Measurements from ENCODE around the gene ADIPOQ. TPM values are rescaled to one million over a fixed set of nuclear protein-coding genes. Genes with fewer than 3 reads are reported as not detected.

The ADIPOQ gene
- total RNA-seq, 2 donors from 2014 or later = 0.17 to 0.58 TPM

DNA sequence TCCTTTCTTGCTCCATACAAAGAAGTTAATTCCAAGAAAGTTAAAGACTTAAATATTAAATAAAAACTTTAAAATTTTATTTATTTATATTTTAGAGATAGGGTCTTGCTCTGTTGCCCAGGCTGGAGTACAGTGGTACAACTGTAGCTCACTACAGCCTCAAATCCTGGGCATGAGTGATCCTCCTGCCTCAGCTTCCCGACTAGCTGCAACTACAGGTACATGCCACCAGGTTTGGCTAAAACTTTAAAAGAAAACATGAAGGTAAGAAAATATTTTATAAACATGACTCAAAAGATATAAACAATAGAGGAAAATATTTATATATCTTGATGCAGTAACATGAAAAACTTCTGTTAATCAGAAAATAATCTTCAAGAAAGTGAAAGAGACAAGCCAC, 33.2 kb downstream of the ADIPOQ start:
- DNase-seq = no peak
- no peaks in the 10 kb centered on the region for H3K27me3 ChIP-seq
- no peak overlapping the region for H3K27ac ChIP-seq
- TF ChIP-seq, protein P1, sequence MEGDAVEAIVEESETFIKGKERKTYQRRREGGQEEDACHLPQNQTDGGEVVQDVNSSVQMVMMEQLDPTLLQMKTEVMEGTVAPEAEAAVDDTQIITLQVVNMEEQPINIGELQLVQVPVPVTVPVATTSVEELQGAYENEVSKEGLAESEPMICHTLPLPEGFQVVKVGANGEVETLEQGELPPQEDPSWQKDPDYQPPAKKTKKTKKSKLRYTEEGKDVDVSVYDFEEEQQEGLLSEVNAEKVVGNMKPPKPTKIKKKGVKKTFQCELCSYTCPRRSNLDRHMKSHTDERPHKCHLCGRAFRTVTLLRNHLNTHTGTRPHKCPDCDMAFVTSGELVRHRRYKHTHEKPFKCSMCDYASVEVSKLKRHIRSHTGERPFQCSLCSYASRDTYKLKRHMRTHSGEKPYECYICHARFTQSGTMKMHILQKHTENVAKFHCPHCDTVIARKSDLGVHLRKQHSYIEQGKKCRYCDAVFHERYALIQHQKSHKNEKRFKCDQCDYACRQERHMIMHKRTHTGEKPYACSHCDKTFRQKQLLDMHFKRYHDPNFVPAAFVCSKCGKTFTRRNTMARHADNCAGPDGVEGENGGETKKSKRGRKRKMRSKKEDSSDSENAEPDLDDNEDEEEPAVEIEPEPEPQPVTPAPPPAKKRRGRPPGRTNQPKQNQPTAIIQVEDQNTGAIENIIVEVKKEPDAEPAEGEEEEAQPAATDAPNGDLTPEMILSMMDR (IDR thresholded peaks at IDR 0.05) = no peak
- H3K4me3 ChIP-seq = no peak overlapping the region
- no peak overlapping the region for H3K9ac ChIP-seq (ENCODE audit: low read depth in 2 of 2, low read length in 2 of 2)
- no peaks in the 10 kb centered on the region for H3K9me3 ChIP-seq
- no peaks in the 10 kb centered on the region for H3K36me3 ChIP-seq
- intact Hi-C loops (cut with DNase I) = no loop called here
- no peaks in the 10 kb centered on the region for H3K4me1 ChIP-seq

DNA sequence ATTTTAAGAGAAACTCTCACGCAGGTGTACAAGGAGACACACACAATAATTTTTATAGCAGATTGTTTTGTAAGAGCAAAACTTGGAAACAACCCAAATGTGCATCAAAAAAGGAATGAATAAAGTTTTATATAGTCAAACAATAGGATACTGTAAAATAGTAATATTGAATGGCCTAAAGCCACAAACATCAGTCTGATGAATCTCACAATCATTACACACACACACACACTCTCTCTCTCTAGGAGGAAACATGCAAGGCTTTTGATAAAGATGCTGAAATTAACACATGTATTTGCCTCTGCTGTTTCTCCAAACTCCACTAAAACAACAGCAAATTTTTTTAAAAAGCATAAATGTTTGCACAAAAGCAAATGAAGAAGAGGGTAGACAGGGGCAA, 37.3 kb downstream of the ADIPOQ start:
- Histone ChIP-seq H3K36me3 (no peaks in the 10 kb centered on the region), H3K27ac (no peak overlapping the region), H3K9ac (ENCODE audit: low read depth in 2 of 2, low read length in 2 of 2) (no peak overlapping the region), H3K27me3 (no peaks in the 10 kb centered on the region), H3K9me3 (no peaks in the 10 kb centered on the region), H3K4me3 (no peak overlapping the region), H3K4me1 (no peaks in the 10 kb centered on the region)
- TF ChIP-seq, protein P1 (IDR thresholded peaks at IDR 0.05) = no peak
- intact Hi-C loops (cut with DNase I) = no loop called here
- no peak for DNase-seq

DNA sequence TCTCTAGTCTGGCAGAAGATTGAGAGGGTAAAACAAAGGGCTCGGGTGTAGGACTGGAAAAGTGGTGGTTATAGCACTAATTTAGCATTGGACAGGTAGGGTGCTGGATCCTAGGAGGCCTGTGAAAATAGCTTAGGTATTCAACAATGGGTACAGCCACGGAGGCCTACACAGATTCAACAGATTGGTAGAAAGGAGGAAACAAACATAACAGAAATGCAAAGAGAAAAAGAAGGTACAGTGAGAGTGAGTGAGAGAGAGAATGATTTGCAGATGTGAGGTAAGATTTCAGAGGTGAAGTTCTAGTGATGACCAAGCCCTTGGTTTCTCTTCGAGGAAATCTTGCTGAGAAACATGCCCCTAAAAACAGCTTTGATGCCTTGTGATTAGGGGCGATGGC, 37.9 kb downstream of the ADIPOQ start:
- intact Hi-C loops (cut with DNase I) = no loop called here
- H3K27ac ChIP-seq = no peak overlapping the region
- no peaks in the 10 kb centered on the region for H3K4me1 ChIP-seq
- DNase-seq = no peak
- no peak overlapping the region for H3K9ac ChIP-seq (ENCODE audit: low read depth in 2 of 2, low read length in 2 of 2)
- TF ChIP-seq, protein P1 (IDR thresholded peaks at IDR 0.05) = no peak
- no peaks in the 10 kb centered on the region for H3K27me3 ChIP-seq
- no peaks in the 10 kb centered on the region for H3K9me3 ChIP-seq
- H3K36me3 ChIP-seq = no peaks in the 10 kb centered on the region
- H3K4me3 ChIP-seq = no peak overlapping the region

DNA sequence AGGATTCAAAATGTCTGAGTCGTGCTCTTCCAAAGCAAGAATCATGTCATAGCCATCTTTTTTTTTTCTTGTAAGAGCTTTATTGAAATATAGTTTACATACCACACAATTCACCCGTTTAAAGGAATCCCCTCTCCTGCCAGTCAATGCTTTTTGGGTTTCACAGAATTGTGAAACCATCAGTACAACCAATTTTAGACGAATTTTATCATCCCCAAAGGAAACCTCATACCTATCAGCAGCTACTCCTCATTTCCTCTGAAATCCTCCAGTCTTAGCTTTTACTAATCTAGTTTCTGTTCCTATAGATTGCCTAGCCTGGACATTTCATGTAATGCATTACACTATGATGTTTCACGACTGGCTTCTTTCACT, 39.6 kb downstream of the ADIPOQ start:
- DNase-seq = no peak
- Histone ChIP-seq H3K9ac (ENCODE audit: low read depth in 2 of 2, low read length in 2 of 2) (no peak overlapping the region), H3K9me3 (no peaks in the 10 kb centered on the region), H3K27ac (no peak overlapping the region), H3K27me3 (no peaks in the 10 kb centered on the region), H3K4me1 (no peaks in the 10 kb centered on the region), H3K4me3 (no peak overlapping the region), H3K36me3 (no peaks in the 10 kb centered on the region)
- TF ChIP-seq, protein P1 (IDR thresholded peaks at IDR 0.05) = no peak
- intact Hi-C loops (cut with DNase I) = no loop called here

DNA sequence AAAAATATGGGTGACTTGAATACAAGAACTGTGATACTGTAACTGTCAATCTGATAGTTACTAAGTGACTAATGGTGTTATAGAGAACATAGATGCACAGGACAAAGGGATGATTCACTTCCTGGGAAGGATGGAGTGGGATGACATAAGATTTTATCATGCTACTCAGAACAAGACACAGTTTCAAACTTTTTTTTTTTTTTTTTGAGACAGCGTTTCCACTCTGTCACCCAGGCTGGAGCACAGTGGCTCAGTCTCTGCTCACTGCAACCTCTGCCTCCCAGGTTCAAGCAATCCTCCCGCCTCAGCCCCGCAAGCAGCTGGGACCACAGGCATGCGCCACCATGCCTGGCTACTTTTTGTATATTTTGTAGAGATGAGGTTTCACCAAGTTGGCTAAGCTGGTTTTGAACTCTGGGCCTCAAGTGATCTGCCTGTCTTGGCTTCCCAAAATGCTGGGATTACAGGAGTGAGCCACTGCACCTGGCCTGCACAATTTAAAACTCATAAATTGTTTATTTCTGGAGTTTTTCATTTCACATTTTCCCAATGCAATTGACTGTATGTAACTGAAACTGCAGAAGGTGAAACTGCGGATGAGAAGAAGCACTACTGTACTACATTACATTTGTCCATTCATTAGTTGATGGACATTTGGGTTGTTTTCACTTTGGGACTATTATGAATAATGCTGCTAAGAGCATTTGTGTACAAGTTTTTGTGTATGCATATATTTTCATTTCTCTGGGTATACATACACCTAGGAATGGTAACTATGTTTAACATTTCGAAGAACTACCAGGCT, 40.6 kb downstream of the ADIPOQ start:
- Histone ChIP-seq H3K27ac (no peak overlapping the region), H3K9ac (ENCODE audit: low read depth in 2 of 2, low read length in 2 of 2) (no peak overlapping the region), H3K36me3 (no peaks in the 10 kb centered on the region), H3K4me3 (no peak overlapping the region), H3K9me3 (no peaks in the 10 kb centered on the region), H3K27me3 (no peaks in the 10 kb centered on the region), H3K4me1 (no peaks in the 10 kb centered on the region)
- TF ChIP-seq, protein P1 (IDR thresholded peaks at IDR 0.05) = no peak
- no peak for DNase-seq
- intact Hi-C loops (cut with DNase I) = no loop called here
